Stimulated activated CD8-positive, alpha-beta memory T cell treated with anti-CD3 and anti-CD28 coated beads, Interleukin-7, amount 100 ng/mL, for 1 hour (primary cell): Measurements from ENCODE around the gene PRDM16.
A peak's percentile ranks its signal among the peaks of the same experiment; 100 is the strongest.

Experiments used
- DNase-seq, 2 donors: peaks; one replicate each; pipeline ENCODE4 v3.0.0-alpha.2; 2020; ENCODE audit warnings: low read depth in 2 of 2

PRDM16 gene

DNA sequence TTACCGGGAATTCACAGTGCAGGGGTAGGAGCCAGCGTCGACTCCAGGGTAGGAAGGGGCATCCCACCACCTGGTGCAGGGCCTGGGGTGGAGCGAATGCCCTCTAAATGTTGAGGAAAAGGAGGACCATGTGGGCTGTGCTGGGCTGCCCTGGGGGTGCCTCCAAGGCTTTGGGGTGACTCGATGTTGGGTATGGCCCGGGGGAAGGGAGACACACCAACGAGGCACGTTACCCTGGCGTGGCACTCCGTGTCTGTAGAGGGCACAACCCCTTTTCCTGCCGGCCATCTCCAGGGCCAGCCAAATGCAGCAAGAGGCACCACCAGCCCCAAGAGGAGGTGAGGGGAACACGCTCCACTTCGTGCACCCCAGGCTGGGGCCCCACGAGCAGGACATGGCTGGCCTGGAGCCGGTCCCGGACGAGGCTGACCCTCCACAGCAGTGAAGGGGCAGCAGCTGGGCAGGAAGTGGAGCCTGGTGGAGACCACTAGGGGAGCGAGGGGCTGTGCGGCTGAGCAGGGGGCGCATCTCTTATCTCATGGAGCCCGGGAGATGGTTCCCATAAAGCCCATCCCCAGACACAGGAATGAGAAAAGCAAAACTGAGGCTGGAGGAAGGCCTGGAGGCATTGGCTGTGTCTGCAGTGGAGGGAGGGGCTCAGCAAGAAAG lies 36.5 kb upstream of the PRDM16 start:
- no peak for DNase-seq

DNA sequence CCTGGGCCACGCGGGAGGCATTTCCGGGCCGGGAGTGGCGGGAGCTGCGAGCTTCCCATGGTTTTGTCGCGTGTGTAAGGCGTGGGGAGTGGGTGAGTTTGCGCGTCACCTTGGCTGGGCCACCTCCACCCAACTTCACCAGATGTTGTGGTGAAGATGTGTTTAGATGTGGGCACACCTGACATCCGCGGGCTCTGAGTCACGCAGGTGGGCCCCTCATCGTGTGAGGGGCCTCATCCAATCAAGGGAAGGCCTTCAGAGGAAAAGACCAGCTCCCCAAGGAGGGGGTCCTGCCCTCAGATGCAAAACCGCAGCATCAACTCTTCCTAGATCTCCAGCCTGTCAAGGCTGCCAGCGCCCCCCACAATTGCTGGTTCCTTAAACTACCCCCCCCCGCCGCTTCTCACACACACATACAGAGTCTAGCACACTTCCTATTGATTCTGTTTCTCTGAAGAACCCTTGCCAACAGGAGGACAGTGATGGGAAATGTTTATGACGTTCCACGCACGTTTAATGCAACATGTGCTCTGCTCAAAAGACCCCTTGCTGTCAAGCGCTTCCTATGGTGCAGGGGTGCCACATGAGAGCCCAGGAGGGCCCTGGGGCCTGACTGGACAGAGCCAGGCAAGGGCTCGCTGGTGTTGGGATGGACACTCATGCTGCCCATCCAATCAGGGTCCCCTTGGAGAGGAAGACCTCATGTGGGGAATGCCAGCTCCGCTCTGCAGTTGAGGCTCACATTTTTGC lies 35.8 kb upstream of the PRDM16 start:
- DNase-seq: peak in 1 of 2 donors; percentile 24

DNA sequence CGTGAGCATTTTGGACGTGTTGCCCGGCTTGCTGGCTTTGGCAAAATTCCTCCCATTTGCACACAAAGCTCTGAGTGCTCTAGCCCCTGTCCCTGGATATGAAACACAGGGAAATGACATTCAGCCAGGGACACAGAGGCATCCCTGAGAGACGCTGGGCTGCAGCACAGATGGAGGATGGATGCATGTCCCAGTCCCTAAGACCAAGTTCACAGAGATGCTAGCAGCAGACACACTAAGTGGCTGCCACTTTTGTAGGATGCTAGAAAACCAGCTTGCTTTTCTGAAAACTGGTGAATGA lies 35.3 kb upstream of the PRDM16 start:
- DNase-seq: no peak

DNA sequence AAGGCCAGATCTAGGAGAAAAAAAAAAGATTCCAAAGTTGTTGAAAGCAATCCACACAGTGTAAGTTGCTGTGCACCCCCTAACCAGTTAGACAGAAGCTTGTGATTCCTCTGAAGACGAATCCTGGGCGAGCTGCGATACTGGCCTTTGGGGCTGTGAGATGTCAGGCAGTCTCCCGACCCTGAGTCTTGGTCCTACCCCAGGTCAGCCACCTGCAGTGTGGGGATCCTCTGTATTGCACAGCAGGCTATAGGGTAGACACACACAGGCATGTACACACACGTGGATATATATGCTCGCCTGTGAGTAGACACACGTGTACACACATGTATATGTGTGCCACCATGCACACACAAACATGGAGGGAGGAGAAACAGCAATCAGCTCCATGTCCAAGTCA lies 34.8 kb upstream of the PRDM16 start:
- DNase-seq: no peak

DNA sequence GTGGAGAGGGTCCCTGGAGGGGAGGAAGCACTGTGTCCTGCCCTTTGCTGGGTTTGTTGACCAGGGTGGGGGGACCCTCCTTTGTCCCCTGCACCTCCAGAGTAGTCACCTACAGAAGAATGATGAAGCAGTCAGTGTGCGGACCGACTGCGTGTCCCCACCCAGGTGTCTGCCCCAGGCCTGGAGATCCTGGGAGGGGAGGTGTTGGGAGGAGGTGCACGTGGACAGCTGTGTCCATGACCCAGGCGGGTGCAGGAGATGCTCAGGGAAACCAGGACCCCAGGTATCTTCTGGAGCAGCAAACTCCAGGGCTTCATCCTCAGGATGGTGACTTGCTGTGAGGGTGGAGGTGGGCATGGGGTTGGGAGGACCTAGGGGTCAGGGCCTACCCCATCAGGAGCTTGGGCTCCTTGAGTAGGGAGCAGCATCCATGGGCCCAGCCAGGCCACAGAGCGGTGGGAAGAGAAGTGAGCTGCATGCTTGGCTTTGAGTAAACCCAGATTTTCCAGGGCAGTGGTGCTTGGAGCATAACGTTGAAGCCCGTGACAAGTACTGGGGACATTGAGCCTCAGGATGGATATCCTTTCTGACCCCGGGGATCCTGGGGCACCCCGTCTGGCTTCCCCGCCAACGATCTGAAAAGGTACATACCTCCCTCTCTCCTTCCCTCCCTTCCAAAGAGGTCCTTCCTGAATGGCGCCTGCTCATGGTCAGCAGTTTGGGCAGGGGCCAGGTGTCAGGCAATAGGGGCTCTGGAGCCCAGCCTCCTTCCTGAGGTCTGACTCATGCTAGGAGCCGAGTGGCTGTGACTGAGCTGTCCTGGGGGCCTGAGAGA lies 34.1 kb upstream of the PRDM16 start:
- no peak for DNase-seq

DNA sequence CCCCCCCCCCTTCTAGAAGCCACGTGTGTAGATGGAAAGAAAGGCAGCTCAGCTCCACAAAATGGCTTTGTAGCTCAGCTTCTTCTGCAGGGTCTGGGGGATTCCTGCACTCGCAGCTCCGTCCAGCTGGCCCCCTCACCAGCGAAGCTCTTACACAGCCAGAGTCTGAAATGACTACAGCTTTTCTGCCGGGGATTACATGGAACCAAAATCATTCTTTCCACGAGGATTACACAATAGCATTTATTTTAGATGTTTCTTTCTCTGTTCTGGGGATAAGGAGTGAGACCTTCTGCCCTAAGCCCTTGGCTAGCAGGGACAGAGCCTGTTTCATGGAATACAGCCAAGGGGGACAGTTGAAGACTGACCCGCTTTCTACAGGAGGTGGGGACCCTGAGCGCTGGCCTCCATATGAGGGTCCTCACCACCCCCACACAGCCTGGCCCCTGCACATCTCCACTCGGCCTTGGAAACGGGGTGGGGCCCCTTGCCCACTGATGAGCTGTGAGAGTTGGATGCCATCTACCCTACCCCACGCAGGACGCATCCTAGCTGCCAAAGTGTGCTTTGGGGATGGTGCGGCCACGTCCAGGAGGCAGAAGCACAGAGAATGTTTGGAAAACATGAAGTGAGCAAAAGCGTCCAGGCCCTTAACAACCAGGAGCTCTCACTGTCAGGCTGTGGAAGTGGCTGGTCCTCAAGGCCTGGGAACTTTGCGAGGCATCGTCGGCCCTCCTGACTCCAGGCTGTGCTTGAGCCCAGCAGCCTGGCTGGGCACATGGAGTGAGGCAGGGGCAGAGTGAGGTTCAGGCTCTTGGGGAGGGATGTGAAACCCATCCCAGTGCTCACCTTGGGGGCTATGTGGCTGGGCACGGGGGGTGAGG lies 33.2 kb upstream of the PRDM16 start:
- DNase-seq: no peak

DNA sequence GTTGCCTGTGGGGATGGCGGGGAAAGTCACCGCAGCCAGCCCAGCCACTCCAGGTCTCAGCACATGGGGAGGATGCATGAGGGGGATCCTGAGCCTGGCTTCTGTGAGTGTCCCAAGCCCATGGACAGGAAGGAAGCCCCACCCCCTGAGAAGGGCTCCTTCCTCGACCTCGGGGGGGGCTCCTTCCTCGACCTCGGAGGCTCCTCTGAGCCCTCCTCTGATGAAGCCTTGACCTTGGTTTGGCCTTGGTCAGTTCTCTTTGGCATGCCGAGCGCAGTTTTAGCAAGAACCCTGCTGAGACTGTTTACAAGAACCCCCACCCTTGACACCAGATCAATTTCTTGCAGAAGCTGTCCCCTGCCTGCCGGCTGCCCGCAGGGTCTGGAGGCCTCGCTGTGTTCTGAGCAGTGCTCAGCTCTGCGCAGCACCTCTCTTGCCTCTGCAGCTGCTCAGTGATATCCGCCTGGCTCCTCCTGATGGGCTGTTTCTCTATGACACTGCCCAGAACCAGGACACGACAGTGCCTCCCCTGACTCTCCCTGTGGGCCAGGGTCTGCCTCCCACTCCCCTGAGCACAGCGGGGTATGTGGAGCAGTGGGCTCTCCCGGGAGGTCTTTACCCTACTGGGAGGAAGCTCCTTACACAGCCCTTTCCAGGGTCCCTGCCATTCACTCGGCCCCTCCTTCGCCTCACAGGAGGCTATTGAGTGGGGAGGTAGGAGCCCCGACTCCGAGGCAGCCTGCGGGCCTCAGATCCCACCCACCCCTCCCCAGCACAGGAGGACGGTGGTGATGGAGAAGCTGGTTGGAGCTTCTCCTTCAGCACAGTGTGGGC lies 32.3 kb upstream of the PRDM16 start:
- no peak for DNase-seq

DNA sequence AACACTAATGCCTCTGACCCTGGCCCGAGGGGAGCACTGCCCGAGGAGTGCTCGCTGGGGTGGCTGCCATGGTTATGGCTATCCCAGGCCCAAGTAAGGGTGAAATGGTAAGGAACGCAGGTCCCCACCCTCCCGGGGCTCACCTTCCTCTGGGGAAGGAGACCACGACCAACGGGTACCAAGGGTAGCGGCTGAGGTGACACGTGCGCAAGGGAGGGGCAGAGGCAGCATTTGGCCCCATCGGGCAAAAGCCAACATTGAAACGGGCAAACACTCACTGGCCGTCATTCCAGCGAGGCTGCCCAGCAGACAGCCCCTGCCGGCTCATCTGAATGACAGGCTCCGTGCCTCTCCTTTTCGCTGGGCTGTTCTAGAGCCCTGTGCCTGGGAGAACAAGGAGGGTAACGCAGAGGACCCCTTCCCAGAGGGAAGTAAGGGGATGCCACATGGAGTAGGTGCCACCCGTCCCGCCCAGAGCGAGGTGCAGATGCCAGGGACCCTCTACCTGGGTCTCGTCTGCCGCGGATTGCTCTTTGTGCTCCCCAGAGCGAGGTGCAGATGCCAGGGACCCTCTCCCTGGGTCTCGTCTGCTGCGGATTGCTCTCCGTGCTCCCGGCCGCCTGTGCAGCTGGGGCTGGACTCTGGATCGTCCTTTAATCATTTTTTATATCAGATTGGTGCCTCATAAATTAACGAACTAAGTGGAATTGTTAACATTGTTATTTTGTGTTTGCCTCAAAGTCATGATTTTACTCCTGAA lies 31.5 kb upstream of the PRDM16 start:
- no peak for DNase-seq

DNA sequence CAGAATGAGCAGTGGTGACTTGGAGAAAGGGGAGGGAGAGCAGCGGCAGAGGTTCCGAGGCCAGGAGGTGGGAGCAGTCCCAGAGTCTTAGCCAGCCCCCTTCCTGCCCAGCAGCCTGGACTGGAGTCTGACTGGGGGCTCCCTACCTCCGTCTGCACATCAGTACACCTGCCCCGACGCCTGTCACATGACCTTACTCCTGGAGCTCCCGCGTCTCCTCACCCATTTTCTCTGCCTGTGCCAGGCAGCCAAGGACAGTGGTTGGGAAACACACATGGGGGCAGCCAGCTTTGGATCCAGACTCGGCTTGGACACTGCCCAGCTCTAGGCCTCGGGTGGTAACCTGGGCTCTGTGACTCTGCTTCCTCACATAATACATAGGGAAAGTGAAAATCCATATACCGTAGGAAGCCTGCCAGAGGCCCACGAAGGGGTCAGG lies 30.9 kb upstream of the PRDM16 start:
- DNase-seq: no peak

DNA sequence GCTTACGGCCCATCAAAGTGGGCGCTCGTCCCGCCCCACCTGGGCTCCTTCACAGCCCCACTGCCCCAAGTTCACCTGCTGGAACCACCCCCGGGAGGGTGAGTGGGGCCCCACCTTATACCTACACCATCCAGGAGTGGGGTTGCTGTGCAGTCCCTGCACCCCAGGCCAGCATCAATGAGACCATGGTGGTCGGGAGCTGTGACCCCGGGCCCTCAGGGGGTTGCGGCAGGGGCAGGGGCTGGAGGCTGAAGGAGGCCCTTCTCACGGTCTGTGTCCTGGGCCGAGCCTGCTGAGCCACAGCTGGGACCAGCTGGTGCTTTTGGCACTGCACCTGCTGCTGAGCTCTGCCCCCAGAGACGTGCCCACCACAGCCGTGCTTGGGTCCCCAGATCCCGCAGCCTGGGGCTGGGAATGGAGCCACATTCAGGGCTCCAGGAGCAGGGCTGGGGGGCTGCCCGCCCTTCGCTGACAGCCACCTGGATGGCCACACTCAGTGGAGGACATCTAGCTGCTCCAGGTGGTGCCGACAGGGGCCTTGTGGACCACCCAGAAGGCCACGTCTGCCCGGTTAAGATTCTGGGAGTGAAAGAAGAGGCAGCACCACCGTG lies 30.3 kb upstream of the PRDM16 start:
- no peak for DNase-seq

DNA sequence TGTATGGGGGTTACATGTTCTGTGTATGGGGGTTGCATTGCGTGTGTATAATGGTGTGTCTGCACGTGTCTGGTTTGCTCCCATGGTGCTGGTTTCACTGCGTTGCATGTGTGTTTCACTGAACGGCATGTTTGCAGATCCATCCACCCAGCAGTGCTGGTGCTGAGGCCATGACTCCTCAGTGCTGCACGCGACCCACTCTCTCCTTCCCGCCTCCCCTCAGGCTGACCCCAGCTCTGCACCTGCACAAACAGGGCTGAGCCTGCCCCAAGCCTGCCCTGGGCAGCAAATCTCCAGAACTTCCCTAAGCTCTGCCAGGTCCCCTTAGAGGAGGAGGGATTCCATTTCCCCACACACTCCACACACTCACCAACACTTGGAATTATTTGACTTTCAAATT lies 29.0 kb upstream of the PRDM16 start:
- no peak for DNase-seq

DNA sequence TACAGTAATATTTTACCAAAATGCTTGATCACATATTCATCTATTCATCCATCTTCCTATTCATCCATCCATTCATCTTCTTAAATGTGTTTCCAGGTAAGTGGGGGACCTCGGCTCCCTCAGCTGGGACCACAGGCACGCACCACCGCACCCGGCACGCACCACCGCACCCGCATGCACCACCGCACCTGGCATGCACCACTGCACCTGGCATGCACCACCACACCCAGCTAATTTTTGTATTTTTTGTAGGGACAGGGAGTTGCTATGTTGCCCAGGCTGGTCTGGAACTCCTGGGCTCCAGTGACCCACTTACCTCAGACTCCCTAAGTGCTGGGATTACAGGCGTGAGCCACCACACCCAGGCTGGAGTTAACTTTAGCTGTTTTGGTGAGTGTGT lies 26.5 kb upstream of the PRDM16 start:
- no peak for DNase-seq

DNA sequence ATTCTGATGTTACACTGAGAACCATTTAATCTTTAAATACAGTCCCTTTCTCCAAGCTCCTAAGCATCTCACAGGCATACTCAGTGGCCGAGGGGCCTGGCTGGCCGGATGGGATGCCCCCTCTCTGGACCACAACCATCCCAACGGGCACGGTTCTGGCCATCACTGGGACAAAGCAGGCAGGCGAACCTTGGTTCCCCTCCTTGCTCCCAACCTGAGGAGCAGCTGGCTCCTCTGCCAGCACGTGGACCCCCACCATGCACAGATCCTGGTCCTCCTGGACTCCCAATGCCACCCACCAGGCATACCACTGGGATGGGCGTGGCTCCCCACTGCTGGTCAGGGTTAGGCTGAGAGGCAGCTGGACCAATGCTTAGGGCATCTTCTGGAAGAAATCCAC lies 19.8 kb upstream of the PRDM16 start:
- no peak for DNase-seq

DNA sequence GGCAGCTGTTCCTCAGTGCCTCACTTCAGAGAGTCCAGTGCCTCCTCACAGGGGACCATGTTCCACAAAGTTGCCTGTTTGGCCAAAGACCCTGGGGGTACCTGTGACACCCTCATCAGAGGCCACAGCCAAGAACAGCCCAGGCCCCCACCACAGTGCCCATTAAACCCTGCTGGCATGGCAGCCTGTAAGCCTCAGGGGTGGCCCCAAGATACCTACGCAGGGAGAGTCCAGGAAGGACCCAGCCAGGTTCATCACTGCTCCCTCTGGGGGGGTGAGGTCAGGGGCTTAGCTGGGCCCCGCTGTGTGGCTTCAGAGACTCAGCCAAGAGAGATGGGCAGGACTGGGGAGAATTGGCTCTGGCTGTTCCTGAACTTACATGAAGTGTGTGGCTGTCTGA lies 19.1 kb upstream of the PRDM16 start:
- no peak for DNase-seq

DNA sequence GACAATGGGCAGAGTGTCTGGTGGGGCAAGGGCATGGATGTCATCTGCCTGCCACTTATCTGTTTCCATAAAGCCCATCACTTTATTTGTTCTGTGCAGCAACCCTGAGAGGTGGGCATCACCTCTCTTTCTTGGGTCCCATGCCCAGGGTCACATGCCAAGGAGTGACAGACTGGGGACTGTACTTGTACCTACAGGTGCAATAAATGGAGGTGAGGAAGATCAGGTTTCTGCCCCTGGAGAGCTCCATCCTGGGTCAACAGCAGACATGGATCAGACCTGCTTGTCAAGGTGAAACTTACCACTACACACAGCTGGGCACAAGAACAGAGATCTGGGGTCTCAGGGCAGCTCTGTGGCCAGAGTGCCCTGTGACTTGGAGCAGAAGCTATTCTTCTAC lies 18.4 kb upstream of the PRDM16 start:
- DNase-seq: no peak

DNA sequence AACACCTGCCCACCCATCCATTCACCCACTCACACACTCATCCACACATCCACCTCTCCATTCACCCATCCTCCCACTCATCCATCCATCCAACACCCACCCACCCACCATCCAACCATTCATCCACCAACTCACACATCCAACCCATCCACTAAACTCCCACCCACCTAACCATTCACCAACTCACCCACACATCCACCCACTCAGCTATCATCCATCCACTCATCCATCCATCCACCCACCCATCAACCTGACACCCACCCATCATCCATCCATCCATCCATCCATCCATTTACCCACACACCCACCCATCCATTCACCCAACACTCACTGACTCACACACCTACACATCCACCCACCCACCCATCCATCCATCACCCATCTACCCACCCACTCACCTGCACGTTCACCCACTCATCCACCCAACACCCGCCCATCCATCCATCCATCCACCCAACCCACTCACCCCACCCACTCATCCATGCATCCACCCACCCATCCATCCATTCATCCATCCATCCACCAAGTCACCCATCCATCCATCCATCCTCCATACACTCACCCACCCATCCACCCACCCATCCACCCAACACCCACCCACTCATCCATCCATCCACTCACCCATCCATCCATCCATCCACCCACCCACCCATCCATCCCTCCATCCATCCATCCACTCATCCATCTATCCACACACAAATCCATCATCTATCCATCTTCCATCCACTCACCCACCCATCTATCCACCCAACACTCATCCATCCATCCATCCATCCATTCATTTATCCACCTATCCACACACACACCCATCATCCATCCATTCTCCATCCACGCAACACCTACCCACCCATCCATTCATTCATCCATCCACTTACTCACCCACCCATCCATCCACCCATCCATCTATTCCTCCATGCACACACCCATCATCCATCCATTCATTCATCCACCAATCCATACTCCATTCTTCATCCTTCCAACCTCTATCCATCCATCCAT lies 17.4 kb upstream of the PRDM16 start:
- no peak for DNase-seq

DNA sequence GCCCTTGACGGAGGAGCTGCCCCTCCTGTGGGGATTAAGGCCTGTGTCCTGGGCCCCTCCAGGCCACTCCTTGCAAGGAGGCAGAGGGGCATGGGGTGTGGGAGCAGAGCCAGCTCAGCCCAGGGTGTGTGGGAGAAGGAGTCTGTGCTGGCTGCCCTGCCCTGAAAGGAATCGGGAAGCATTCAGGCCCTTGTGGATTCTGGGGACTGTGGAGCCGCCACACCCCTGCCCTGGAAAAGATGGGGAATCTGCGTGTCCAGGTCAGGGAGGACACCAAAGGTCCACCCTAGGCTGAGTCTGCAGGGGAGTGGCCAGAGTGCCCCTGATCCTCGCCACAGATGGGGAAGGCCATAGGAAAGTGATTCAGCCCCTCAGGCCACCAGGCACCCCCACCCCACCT lies 16.5 kb upstream of the PRDM16 start:
- no peak for DNase-seq

DNA sequence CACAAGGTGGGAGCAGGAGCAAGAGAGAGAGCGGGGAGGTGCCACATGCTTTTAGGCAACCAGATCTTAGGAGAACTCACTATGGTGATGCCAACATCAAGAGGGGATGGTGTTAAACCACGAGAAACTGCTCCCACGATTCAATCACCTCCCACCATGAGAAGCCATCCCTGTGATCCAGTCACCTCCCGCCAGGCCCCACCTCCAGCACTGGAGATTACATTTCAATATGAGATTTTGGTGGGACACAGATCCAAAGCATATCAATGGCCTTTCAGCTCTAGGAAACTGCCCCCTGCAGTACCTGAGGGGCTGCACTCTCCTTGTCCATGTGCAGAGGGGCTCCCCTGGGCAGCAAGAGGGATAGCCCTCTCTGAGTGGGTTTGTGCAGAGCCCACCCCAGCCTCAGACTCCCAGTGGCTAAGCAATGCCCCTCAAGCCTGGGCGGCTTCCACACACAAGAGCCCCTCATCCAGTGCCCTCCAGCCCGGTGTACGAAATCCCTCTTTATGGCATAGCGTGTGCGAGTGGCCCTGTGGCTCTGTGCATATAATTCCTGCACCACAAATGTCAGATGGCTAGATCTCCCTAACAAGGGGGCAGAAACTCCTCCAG lies 15.5 kb upstream of the PRDM16 start:
- no peak for DNase-seq
